ENCODE results near the gene HOXA3. TPM values are rescaled to one million over a fixed set of nuclear protein-coding genes. Genes with fewer than 3 reads are reported as not detected.

HOXA3 gene
- total and polyA plus RNA-seq, 9 of the 15 experiments (the other 6 are each of a cell fraction or from before 2014, with no cell fraction given), result 0.04 to 0.13 TPM; not detected in 7

DNA sequence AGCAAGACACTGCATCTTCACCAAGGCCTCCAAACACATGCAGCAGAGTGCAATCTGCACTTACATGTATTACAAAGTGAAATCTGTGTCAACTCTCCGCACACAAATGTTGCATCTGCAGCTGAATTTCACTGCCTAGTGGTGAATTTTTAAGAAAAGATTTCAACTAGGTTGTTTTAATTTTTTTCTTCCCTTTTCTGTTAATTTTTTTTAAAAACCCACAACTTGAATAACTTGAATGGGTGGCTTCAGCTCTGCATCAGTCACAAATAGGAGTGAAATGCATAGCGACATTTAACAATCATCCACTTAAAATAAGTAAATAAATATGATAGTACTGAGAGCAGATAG, 41.6 kb upstream of the HOXA3 start:
- in situ Hi-C loops (cut with MboI), result no loop called here
- Histone ChIP-seq H3K9ac (ENCODE audit: insufficient read depth in 1 of 2, low read depth in 2 of 2, low read length in 2 of 2) (no peak overlapping the region), H3K79me2 (ENCODE audit: control insufficient read depth, insufficient read depth, low read length) (no peaks in the 10 kb centered on the region), H3K4me3 (no peak overlapping the region), H3K4me1 (replicated peaks in 1 of 2; ENCODE audit: control insufficient read depth in 2 of 2, insufficient read depth in 2 of 2, low read length in 2 of 2) (peaks cover 0 to 13% of the 10 kb centered on the region in 2 experiments; a peak in 1 of 5 replicates), H3K9me3 (replicated peaks; ENCODE audit: control insufficient read depth, insufficient read depth, low read depth, low read length) (no peaks in the 10 kb centered on the region), H4K20me1 (replicated peaks; ENCODE audit: control insufficient read depth, insufficient read depth, low read length) (no peaks in the 10 kb centered on the region), H3K36me3 (ENCODE audit: control insufficient read depth, insufficient read depth, low read length) (no peaks in the 10 kb centered on the region), H3K9me1 (ENCODE audit: control insufficient read depth, insufficient read depth, low read length) (no peaks in the 10 kb centered on the region), H3K4me2 (ENCODE audit: insufficient read depth, low read length) (no peak overlapping the region), H3K27me3 (ENCODE audit: control insufficient read depth in 2 of 2, insufficient read depth in 2 of 2, low read length in 2 of 2) (peaks cover 21 to 50% of the 10 kb centered on the region in 2 experiments), H3K27ac (ENCODE audit: extremely low read depth, low read depth, low read length) (no peak overlapping the region), H2AFZ (ENCODE audit: low read depth, low read length) (no peak overlapping the region)
- DNase-seq (ENCODE audit: extremely low read depth in 1 of 4, low spot score in 3 of 4), result no peak
- ChIA-PET CTCF (ENCODE audit: low intra/inter-chr PET ratio) (interaction anchor here (1.3 kb wide), 1 partner anchor 826 kb away, joined by 3 read pairs; no protein-coding TSS in a partner anchor), POLR2A (no interaction called here)
- ATAC-seq, result no peak
- WGBS (ENCODE audit: insufficient coverage, low coverage, missing lambda C conversion rate), result 0% methylated on average over 2 of the region's 2 CpGs
- FAIRE-seq, result no peak
- no TSS peak for BruUV-seq (replicated peaks)
- intact Hi-C loops (cut with micrococcal nuclease), result no loop called here
- TF ChIP-seq, protein P1, sequence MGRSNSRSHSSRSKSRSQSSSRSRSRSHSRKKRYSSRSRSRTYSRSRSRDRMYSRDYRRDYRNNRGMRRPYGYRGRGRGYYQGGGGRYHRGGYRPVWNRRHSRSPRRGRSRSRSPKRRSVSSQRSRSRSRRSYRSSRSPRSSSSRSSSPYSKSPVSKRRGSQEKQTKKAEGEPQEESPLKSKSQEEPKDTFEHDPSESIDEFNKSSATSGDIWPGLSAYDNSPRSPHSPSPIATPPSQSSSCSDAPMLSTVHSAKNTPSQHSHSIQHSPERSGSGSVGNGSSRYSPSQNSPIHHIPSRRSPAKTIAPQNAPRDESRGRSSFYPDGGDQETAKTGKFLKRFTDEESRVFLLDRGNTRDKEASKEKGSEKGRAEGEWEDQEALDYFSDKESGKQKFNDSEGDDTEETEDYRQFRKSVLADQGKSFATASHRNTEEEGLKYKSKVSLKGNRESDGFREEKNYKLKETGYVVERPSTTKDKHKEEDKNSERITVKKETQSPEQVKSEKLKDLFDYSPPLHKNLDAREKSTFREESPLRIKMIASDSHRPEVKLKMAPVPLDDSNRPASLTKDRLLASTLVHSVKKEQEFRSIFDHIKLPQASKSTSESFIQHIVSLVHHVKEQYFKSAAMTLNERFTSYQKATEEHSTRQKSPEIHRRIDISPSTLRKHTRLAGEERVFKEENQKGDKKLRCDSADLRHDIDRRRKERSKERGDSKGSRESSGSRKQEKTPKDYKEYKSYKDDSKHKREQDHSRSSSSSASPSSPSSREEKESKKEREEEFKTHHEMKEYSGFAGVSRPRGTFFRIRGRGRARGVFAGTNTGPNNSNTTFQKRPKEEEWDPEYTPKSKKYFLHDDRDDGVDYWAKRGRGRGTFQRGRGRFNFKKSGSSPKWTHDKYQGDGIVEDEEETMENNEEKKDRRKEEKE (IDR thresholded peaks at IDR 0.05; ENCODE audit: borderline replicate concordance in 1 of 2, control insufficient read depth in 1 of 2, low read depth in 2 of 2, low read length in 1 of 2), result no peak
- TF ChIP-seq KDM2B (CRISPR knock-in tag; IDR thresholded peaks at IDR 0.05) (no peak), ILK (tag; IDR thresholded peaks at IDR 0.05; ENCODE audit: borderline replicate concordance, low read depth) (no peak), ZNF253 (CRISPR knock-in tag; conservative IDR thresholded peaks at IDR 0.05) (no peak), GABPA (tag; conservative IDR thresholded peaks at IDR 0.05; ENCODE audit: low read depth) (no peak), MTA3 (IDR thresholded peaks at IDR 0.05; ENCODE audit: borderline replicate concordance) (no peak), ZSCAN32 (CRISPR knock-in tag; IDR thresholded peaks at IDR 0.05) (no peak), DACH1 (IDR thresholded peaks at IDR 0.05; ENCODE audit: partially characterized antibody) (no peak), SAFB (IDR thresholded peaks at IDR 0.05; ENCODE audit: borderline replicate concordance, low read depth, low read length) (no peak), ZNF212 (CRISPR knock-in tag; IDR thresholded peaks at IDR 0.05) (no peak), ARID1B (IDR thresholded peaks at IDR 0.05) (no peak)
- TF ChIP-seq, protein P2, sequence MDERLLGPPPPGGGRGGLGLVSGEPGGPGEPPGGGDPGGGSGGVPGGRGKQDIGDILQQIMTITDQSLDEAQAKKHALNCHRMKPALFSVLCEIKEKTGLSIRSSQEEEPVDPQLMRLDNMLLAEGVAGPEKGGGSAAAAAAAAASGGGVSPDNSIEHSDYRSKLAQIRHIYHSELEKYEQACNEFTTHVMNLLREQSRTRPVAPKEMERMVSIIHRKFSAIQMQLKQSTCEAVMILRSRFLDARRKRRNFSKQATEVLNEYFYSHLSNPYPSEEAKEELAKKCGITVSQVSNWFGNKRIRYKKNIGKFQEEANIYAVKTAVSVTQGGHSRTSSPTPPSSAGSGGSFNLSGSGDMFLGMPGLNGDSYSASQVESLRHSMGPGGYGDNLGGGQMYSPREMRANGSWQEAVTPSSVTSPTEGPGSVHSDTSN (CRISPR knock-in tag; IDR thresholded peaks at IDR 0.05; ENCODE audit: low read depth), result no peak
- TF ChIP-seq, protein P2 (tag; conservative IDR thresholded peaks at IDR 0.05; ENCODE audit: low read depth), result no peak
- TF ChIP-seq, protein P3, sequence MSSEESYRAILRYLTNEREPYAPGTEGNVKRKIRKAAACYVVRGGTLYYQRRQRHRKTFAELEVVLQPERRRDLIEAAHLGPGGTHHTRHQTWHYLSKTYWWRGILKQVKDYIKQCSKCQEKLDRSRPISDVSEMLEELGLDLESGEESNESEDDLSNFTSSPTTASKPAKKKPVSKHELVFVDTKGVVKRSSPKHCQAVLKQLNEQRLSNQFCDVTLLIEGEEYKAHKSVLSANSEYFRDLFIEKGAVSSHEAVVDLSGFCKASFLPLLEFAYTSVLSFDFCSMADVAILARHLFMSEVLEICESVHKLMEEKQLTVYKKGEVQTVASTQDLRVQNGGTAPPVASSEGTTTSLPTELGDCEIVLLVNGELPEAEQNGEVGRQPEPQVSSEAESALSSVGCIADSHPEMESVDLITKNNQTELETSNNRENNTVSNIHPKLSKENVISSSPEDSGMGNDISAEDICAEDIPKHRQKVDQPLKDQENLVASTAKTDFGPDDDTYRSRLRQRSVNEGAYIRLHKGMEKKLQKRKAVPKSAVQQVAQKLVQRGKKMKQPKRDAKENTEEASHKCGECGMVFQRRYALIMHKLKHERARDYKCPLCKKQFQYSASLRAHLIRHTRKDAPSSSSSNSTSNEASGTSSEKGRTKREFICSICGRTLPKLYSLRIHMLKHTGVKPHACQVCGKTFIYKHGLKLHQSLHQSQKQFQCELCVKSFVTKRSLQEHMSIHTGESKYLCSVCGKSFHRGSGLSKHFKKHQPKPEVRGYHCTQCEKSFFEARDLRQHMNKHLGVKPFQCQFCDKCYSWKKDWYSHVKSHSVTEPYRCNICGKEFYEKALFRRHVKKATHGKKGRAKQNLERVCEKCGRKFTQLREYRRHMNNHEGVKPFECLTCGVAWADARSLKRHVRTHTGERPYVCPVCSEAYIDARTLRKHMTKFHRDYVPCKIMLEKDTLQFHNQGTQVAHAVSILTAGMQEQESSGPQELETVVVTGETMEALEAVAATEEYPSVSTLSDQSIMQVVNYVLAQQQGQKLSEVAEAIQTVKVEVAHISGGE (CRISPR knock-in tag; IDR thresholded peaks at IDR 0.05), result no peak

All from K562 (cell line).